ENCODE measurements around the gene MED14.
"Not testable (repeated sequence)": the region's sequence is repeated elsewhere in the genome, so short reads cannot be mapped to it uniquely, and the experiment has no call there.

Gene MED14

GRCh38 chrX:40759374-40759773, 24.0 kb upstream of the MED14 start:
- Histone ChIP-seq H3K4me1 (ENCODE audit: control insufficient read depth, insufficient read depth, low read length, poor library complexity, severe bottlenecking) (no peaks in the 10 kb centered on the region), H3K36me3 (ENCODE audit: control insufficient read depth, insufficient read depth, low read length) (no peaks in the 10 kb centered on the region), H3K4me3 (ENCODE audit: extremely low read depth, insufficient read depth, low read length, poor library complexity, severe bottlenecking) (no peak overlapping the region), H3K9me3 (ENCODE audit: control insufficient read depth, low read length) (no peaks in the 10 kb centered on the region), H3K27ac (ENCODE audit: low read depth, low read length, severe bottlenecking) (no peak overlapping the region)
- WGBS, 2 experiments (ENCODE audit: insufficient coverage in 2 of 2) = no CpG with 5 or more reads among the region's 1 CpG

GRCh38 chrX:40757058-40757457, 21.7 kb upstream of the MED14 start:
- Histone ChIP-seq H3K36me3 (ENCODE audit: control insufficient read depth, insufficient read depth, low read length) (no peaks in the 10 kb centered on the region), H3K4me1 (ENCODE audit: control insufficient read depth, insufficient read depth, low read length, poor library complexity, severe bottlenecking) (no peaks in the 10 kb centered on the region), H3K9me3 (ENCODE audit: control insufficient read depth, low read length) (peaks cover 4% of the 10 kb centered on the region), H3K27ac (ENCODE audit: low read depth, low read length, severe bottlenecking) (no peak overlapping the region), H3K4me3 (ENCODE audit: extremely low read depth, insufficient read depth, low read length, poor library complexity, severe bottlenecking) (no peak overlapping the region)
- WGBS, 2 experiments (ENCODE audit: insufficient coverage in 2 of 2) = 100% methylated on average over 1 of the region's 1 CpG; no CpG with 5 or more reads in 1 of the 2 experiments

GRCh38 chrX:40755291-40756249, 20.2 kb upstream of the MED14 start:
- H3K27ac ChIP-seq (ENCODE audit: low read depth, low read length, severe bottlenecking) = no peak overlapping the region

GRCh38 chrX:40749681-40750494, 14.5 kb upstream of the MED14 start:
- WGBS, 2 experiments (ENCODE audit: insufficient coverage in 2 of 2) = 83% methylated on average over 1 of the region's 4 CpGs; no CpG with 5 or more reads in 1 of the 2 experiments
- H3K9me3 ChIP-seq (ENCODE audit: control insufficient read depth, low read length) = peaks cover 5% of the 10 kb centered on the region
- no peak overlapping the region for H3K4me3 ChIP-seq (ENCODE audit: extremely low read depth, insufficient read depth, low read length, poor library complexity, severe bottlenecking)
- H3K36me3 ChIP-seq (ENCODE audit: control insufficient read depth, insufficient read depth, low read length) = no peaks in the 10 kb centered on the region
- H3K4me1 ChIP-seq (ENCODE audit: control insufficient read depth, insufficient read depth, low read length, poor library complexity, severe bottlenecking) = no peaks in the 10 kb centered on the region
- H3K27ac ChIP-seq (ENCODE audit: low read depth, low read length, severe bottlenecking) = no peak overlapping the region

More at GRCh38 chrX:40755291-40756249, 20.2 kb upstream of the MED14 start:
- 93 to 96% methylated on average over 2 to 4 of the region's 7 CpGs for WGBS, 2 experiments (ENCODE audit: insufficient coverage in 2 of 2)
- Histone ChIP-seq H3K9me3 (ENCODE audit: control insufficient read depth, low read length) (peaks cover 5% of the 10 kb centered on the region), H3K36me3 (ENCODE audit: control insufficient read depth, insufficient read depth, low read length) (no peaks in the 10 kb centered on the region), H3K4me3 (ENCODE audit: extremely low read depth, insufficient read depth, low read length, poor library complexity, severe bottlenecking) (no peak overlapping the region), H3K4me1 (ENCODE audit: control insufficient read depth, insufficient read depth, low read length, poor library complexity, severe bottlenecking) (no peaks in the 10 kb centered on the region)

- Histone ChIP-seq H3K36me3 (ENCODE audit: control insufficient read depth, insufficient read depth, low read length) (no peaks in the 10 kb centered on the region), H3K4me3 (ENCODE audit: extremely low read depth, insufficient read depth, low read length, poor library complexity, severe bottlenecking) (no peak overlapping the region), H3K27ac (ENCODE audit: low read depth, low read length, severe bottlenecking) (no peak overlapping the region), H3K9me3 (ENCODE audit: control insufficient read depth, low read length) (peaks cover 5% of the 10 kb centered on the region), H3K4me1 (ENCODE audit: control insufficient read depth, insufficient read depth, low read length, poor library complexity, severe bottlenecking) (no peaks in the 10 kb centered on the region)
- 100% methylated on average over 1 of the region's 1 CpG; no CpG with 5 or more reads in 1 of the 2 experiments for WGBS, 2 experiments (ENCODE audit: insufficient coverage in 2 of 2)
These were observed 13.6 kb upstream of the MED14 start for GRCh38 chrX:40748977-40749376.

GRCh38 chrX:40746521-40746920, 11.2 kb upstream of the MED14 start:
- H3K36me3 ChIP-seq (ENCODE audit: control insufficient read depth, insufficient read depth, low read length) = no peaks in the 10 kb centered on the region
- no peaks in the 10 kb centered on the region for H3K9me3 ChIP-seq (ENCODE audit: control insufficient read depth, low read length)
- no peaks in the 10 kb centered on the region for H3K4me1 ChIP-seq (ENCODE audit: control insufficient read depth, insufficient read depth, low read length, poor library complexity, severe bottlenecking)
- no peak overlapping the region for H3K27ac ChIP-seq (ENCODE audit: low read depth, low read length, severe bottlenecking)
- 89 to 96% methylated on average over 4 to 5 of the region's 6 CpGs for WGBS, 2 experiments (ENCODE audit: insufficient coverage in 2 of 2)
- no peak overlapping the region for H3K4me3 ChIP-seq (ENCODE audit: extremely low read depth, insufficient read depth, low read length, poor library complexity, severe bottlenecking)

GRCh38 chrX:40736170-40736505, 796 bp upstream of the MED14 start:
- no peaks in the 10 kb centered on the region for H3K36me3 ChIP-seq (ENCODE audit: control insufficient read depth, insufficient read depth, low read length)

GRCh38 chrX:40734971-40735324, 394 bp downstream of the MED14 start:
- 0% methylated on average over 13 of the region's 20 CpGs; no CpG with 5 or more reads in 1 of the 2 experiments for WGBS, 2 experiments (ENCODE audit: insufficient coverage in 2 of 2)
- H3K36me3 ChIP-seq (ENCODE audit: control insufficient read depth, insufficient read depth, low read length) = no peaks in the 10 kb centered on the region

More at GRCh38 chrX:40736170-40736505, 796 bp upstream of the MED14 start:
- Histone ChIP-seq H3K4me1 (ENCODE audit: control insufficient read depth, insufficient read depth, low read length, poor library complexity, severe bottlenecking) (peaks cover 5% of the 10 kb centered on the region), H3K9me3 (ENCODE audit: control insufficient read depth, low read length) (no peaks in the 10 kb centered on the region), H3K4me3 (ENCODE audit: extremely low read depth, insufficient read depth, low read length, poor library complexity, severe bottlenecking) (peak overlapping the region; percentile 58), H3K27ac (ENCODE audit: low read depth, low read length, severe bottlenecking) (peak overlapping the region; percentile 91)
- 3% methylated on average over 4 of the region's 17 CpGs; no CpG with 5 or more reads in 1 of the 2 experiments for WGBS, 2 experiments (ENCODE audit: insufficient coverage in 2 of 2)

GRCh38 chrX:40733706-40734105, 1.6 kb downstream of the MED14 start:
- peaks cover 5% of the 10 kb centered on the region for H3K4me1 ChIP-seq (ENCODE audit: control insufficient read depth, insufficient read depth, low read length, poor library complexity, severe bottlenecking)
- no CpG with 5 or more reads among the region's 2 CpGs for WGBS, 2 experiments (ENCODE audit: insufficient coverage in 2 of 2)
- H3K4me3 ChIP-seq (ENCODE audit: extremely low read depth, insufficient read depth, low read length, poor library complexity, severe bottlenecking) = peak overlapping the region; percentile 58
- H3K27ac ChIP-seq (ENCODE audit: low read depth, low read length, severe bottlenecking) = no peak overlapping the region
- H3K9me3 ChIP-seq (ENCODE audit: control insufficient read depth, low read length) = no peaks in the 10 kb centered on the region
- H3K36me3 ChIP-seq (ENCODE audit: control insufficient read depth, insufficient read depth, low read length) = peaks cover 5% of the 10 kb centered on the region

More at GRCh38 chrX:40734971-40735324, 394 bp downstream of the MED14 start:
- Histone ChIP-seq H3K4me3 (ENCODE audit: extremely low read depth, insufficient read depth, low read length, poor library complexity, severe bottlenecking) (peak overlapping the region; percentile 58), H3K9me3 (ENCODE audit: control insufficient read depth, low read length) (no peaks in the 10 kb centered on the region), H3K27ac (ENCODE audit: low read depth, low read length, severe bottlenecking) (peak overlapping the region; percentile 91), H3K4me1 (ENCODE audit: control insufficient read depth, insufficient read depth, low read length, poor library complexity, severe bottlenecking) (peaks cover 6% of the 10 kb centered on the region)

- not testable (repeated sequence) for H3K9me3 ChIP-seq (ENCODE audit: control insufficient read depth, low read length); H3K4me3 ChIP-seq (ENCODE audit: extremely low read depth, insufficient read depth, low read length, poor library complexity, severe bottlenecking); H3K27ac ChIP-seq (ENCODE audit: low read depth, low read length, severe bottlenecking); H3K4me1 ChIP-seq (ENCODE audit: control insufficient read depth, insufficient read depth, low read length, poor library complexity, severe bottlenecking); H3K36me3 ChIP-seq (ENCODE audit: control insufficient read depth, insufficient read depth, low read length)
- WGBS, 2 experiments (ENCODE audit: insufficient coverage in 2 of 2) = 95 to 97% methylated on average over 3 to 4 of the region's 5 CpGs
These were observed 2.8 kb downstream of the MED14 start for GRCh38 chrX:40732499-40732898.
